ENCODE measurements around the gene NCS1.

NCS1 gene

GRCh38 chr9:130172161-130172857 is at the start of gene NCS1:
TSS of gene NCS1 (plus strand) at chr9:130172404. CDS start at chr9:130172664, 260 bp downstream.
- in situ Hi-C loops (cut with MboI; ENCODE audit: low sequenced_read_pairs), result no loop called here

- in situ Hi-C loops (cut with MboI; ENCODE audit: low sequenced_read_pairs), result loop anchor here (25.0 kb wide), 1 partner anchor 215 kb away; no protein-coding TSS in a partner anchor
These were observed 49.7 kb upstream of the NCS1 start for GRCh38 chr9:130122456-130122855.

- in situ Hi-C loops (cut with MboI; ENCODE audit: low sequenced_read_pairs), result loop anchor here (25.0 kb wide), 1 partner anchor 213 kb away; no protein-coding TSS in a partner anchor
These were observed 47.9 kb upstream of the NCS1 start for GRCh38 chr9:130124085-130124860.

GRCh38 chr9:130126721-130127433 is 45.3 kb upstream of the NCS1 start:
- in situ Hi-C loops (cut with MboI; ENCODE audit: low sequenced_read_pairs), result no loop called here

- in situ Hi-C loops (cut with MboI; ENCODE audit: low sequenced_read_pairs), result no loop called here
These were observed 44.0 kb upstream of the NCS1 start for GRCh38 chr9:130128251-130128650.

GRCh38 chr9:130128733-130129431 is 43.3 kb upstream of the NCS1 start:
- in situ Hi-C loops (cut with MboI; ENCODE audit: low sequenced_read_pairs), result no loop called here

- in situ Hi-C loops (cut with MboI; ENCODE audit: low sequenced_read_pairs), result no loop called here
These were observed 42.7 kb upstream of the NCS1 start for GRCh38 chr9:130129432-130130061.

GRCh38 chr9:130132746-130133145 is 39.5 kb upstream of the NCS1 start:
- in situ Hi-C loops (cut with MboI; ENCODE audit: low sequenced_read_pairs), result no loop called here

- in situ Hi-C loops (cut with MboI; ENCODE audit: low sequenced_read_pairs), result no loop called here
These were observed 35.0 kb upstream of the NCS1 start for GRCh38 chr9:130137081-130137640.

GRCh38 chr9:130137641-130138081 is 34.5 kb upstream of the NCS1 start:
- in situ Hi-C loops (cut with MboI; ENCODE audit: low sequenced_read_pairs), result no loop called here

GRCh38 chr9:130138171-130138653 is 34.0 kb upstream of the NCS1 start:
- in situ Hi-C loops (cut with MboI; ENCODE audit: low sequenced_read_pairs), result no loop called here

GRCh38 chr9:130138791-130139190 is 33.4 kb upstream of the NCS1 start:
- in situ Hi-C loops (cut with MboI; ENCODE audit: low sequenced_read_pairs), result no loop called here

- in situ Hi-C loops (cut with MboI; ENCODE audit: low sequenced_read_pairs), result no loop called here
These were observed 33.0 kb upstream of the NCS1 start for GRCh38 chr9:130139251-130139650.

- in situ Hi-C loops (cut with MboI; ENCODE audit: low sequenced_read_pairs), result no loop called here
These were observed 31.5 kb upstream of the NCS1 start for GRCh38 chr9:130140706-130141105.

- in situ Hi-C loops (cut with MboI; ENCODE audit: low sequenced_read_pairs), result no loop called here
These were observed 30.1 kb upstream of the NCS1 start for GRCh38 chr9:130142056-130142455.

GRCh38 chr9:130142641-130143040 is 29.6 kb upstream of the NCS1 start:
- in situ Hi-C loops (cut with MboI; ENCODE audit: low sequenced_read_pairs), result no loop called here

- in situ Hi-C loops (cut with MboI; ENCODE audit: low sequenced_read_pairs), result no loop called here
These were observed 28.8 kb upstream of the NCS1 start for GRCh38 chr9:130143279-130143893.

GRCh38 chr9:130143958-130144366 is 28.2 kb upstream of the NCS1 start:
- in situ Hi-C loops (cut with MboI; ENCODE audit: low sequenced_read_pairs), result no loop called here

- in situ Hi-C loops (cut with MboI; ENCODE audit: low sequenced_read_pairs), result no loop called here
These were observed 27.5 kb upstream of the NCS1 start for GRCh38 chr9:130144703-130145102.

Measured in HL-60/S4 treated with phorbol 12-myristate 13-acetate at 8.2 ng/mL for 4 days and 3 days (cell line).